GM15510 (cell line): ENCODE data around the gene PERP.

Source experiments
- POLR2A ChIP-seq: IDR thresholded peaks from 3 replicates; pipeline ENCODE4 v1.6.1; 2011; ENCODE audit warnings: borderline replicate concordance; ENCODE audit not compliant: insufficient read length; ENCODE audit errors: extremely low read depth

PERP gene

GRCh38 chr6:138089325-138089724 is 17.9 kb downstream of the PERP start:
- TF ChIP-seq POLR2A, result no peak

- TF ChIP-seq POLR2A, result no peak
Observed at GRCh38 chr6:138088326-138088762, 18.9 kb downstream of the PERP start.

GRCh38 chr6:138087593-138088325 is 19.5 kb downstream of the PERP start:
- TF ChIP-seq POLR2A, result no peak

GRCh38 chr6:138086573-138087196 is 20.5 kb downstream of the PERP start:
- TF ChIP-seq POLR2A, result no peak

- no peak for TF ChIP-seq POLR2A
Observed at GRCh38 chr6:138085839-138086222, 21.4 kb downstream of the PERP start.

GRCh38 chr6:138084904-138085838 is 22.0 kb downstream of the PERP start:
- no peak for TF ChIP-seq POLR2A

- TF ChIP-seq POLR2A, result no peak
Observed at GRCh38 chr6:138082232-138082631, 25.0 kb downstream of the PERP start.

- TF ChIP-seq POLR2A, result no peak
Observed at GRCh38 chr6:138078491-138078890, 28.7 kb downstream of the PERP start.

- no peak for TF ChIP-seq POLR2A
Observed at GRCh38 chr6:138073264-138073663, 34.0 kb downstream of the PERP start.

GRCh38 chr6:138063726-138064125 is 43.5 kb downstream of the PERP start:
- no peak for TF ChIP-seq POLR2A

GRCh38 chr6:138054982-138055381 is 52.2 kb downstream of the PERP start:
- no peak for TF ChIP-seq POLR2A

GRCh38 chr6:138052783-138053182 is 54.4 kb downstream of the PERP start:
- TF ChIP-seq POLR2A, result no peak

- no peak for TF ChIP-seq POLR2A
Observed at GRCh38 chr6:138044972-138045371, 62.2 kb downstream of the PERP start.

GRCh38 chr6:138044458-138044857 is 62.8 kb downstream of the PERP start:
- TF ChIP-seq POLR2A, result no peak
